DMS 273 (cell line): Measurements from ENCODE around the gene URI1.

Source experiments
- DNase-seq: peaks from one replicate; lab custom pipeline; 2025; ENCODE audit not compliant: unreplicated experiment; lab: John Stamatoyannopoulos, UW

URI1 gene

GRCh38 chr19:29967623-29968022 is 25.6 kb downstream of the URI1 start:
- peak; percentile 61 for DNase-seq

GRCh38 chr19:29969891-29970290 is 27.9 kb downstream of the URI1 start:
- no peak for DNase-seq

- no peak for DNase-seq
Measured at GRCh38 chr19:29971002-29971401, 29.0 kb downstream of the URI1 start.

- DNase-seq, result no peak
Measured at GRCh38 chr19:29971648-29972047, 29.6 kb downstream of the URI1 start.

GRCh38 chr19:29974701-29975100 is 32.7 kb downstream of the URI1 start:
- DNase-seq, result no peak

- no peak for DNase-seq
Measured at GRCh38 chr19:29976151-29976943, 34.3 kb downstream of the URI1 start.

- DNase-seq, result no peak
Measured at GRCh38 chr19:29978080-29978479, 36.0 kb downstream of the URI1 start.

GRCh38 chr19:29983568-29983967 is 41.5 kb downstream of the URI1 start:
- no peak for DNase-seq

- no peak for DNase-seq
Measured at GRCh38 chr19:29985196-29985595, 43.2 kb downstream of the URI1 start.

- DNase-seq, result peak; percentile 8
Measured at GRCh38 chr19:29988351-29988750, 46.3 kb downstream of the URI1 start.

GRCh38 chr19:29992233-29992867 is 50.3 kb downstream of the URI1 start:
- no peak for DNase-seq

- DNase-seq, result no peak
Measured at GRCh38 chr19:29999490-29999889, 57.5 kb downstream of the URI1 start.

- no peak for DNase-seq
Measured at GRCh38 chr19:30000862-30001261, 58.8 kb downstream of the URI1 start.

GRCh38 chr19:30001301-30001700 is 59.3 kb downstream of the URI1 start:
- DNase-seq, result no peak

GRCh38 chr19:30001791-30002190 is 59.8 kb downstream of the URI1 start:
- peak; percentile 21 for DNase-seq

- no peak for DNase-seq
Measured at GRCh38 chr19:30003866-30004265, 61.8 kb downstream of the URI1 start.

- no peak for DNase-seq
Measured at GRCh38 chr19:30004403-30004802, 62.4 kb downstream of the URI1 start.

- no peak for DNase-seq
Measured at GRCh38 chr19:30006207-30006606, 64.2 kb downstream of the URI1 start.

- no peak for DNase-seq
Measured at GRCh38 chr19:30008169-30008568, 66.1 kb downstream of the URI1 start.

GRCh38 chr19:30009013-30009412 is 67.0 kb downstream of the URI1 start:
- DNase-seq, result no peak

- DNase-seq, result no peak
Measured at GRCh38 chr19:30011051-30011578, 69.1 kb downstream of the URI1 start.

- no peak for DNase-seq
Measured at GRCh38 chr19:30014770-30015169, 72.7 kb downstream of the URI1 start.
